Dermis microvascular lymphatic vessel endothelial cell (primary cell): ENCODE results near the gene EARS2. TPM values are rescaled to one million over a fixed set of nuclear protein-coding genes. Genes with fewer than 3 reads are reported as not detected.

Source experiments
- DNase-seq, 2 donors: peaks; one replicate each; pipeline versions ENCODE4 v3.0.0 to v3.0.0-alpha.2; 2010; ENCODE audit warnings: low read depth in 2 of 2
- total RNA-seq: library from RNA; depleted of rRNA; stranded (reverse); fragments of >200 nt; gene quantifications from 2 replicates; pipeline ENCODE4 v1.2.1, GENCODE V29; 2014

The EARS2 gene
- total RNA-seq, 1 donor from 2014 or later = 15.4 TPM

- DNase-seq = no peak
Measured at GRCh38 chr16:23482778-23483177, 74.4 kb downstream of the EARS2 start.

- DNase-seq = no peak
Measured at GRCh38 chr16:23480257-23480656, 76.9 kb downstream of the EARS2 start.

- DNase-seq = no peak
Measured at GRCh38 chr16:23479138-23479537, 78.0 kb downstream of the EARS2 start.

- no peak for DNase-seq
Measured at GRCh38 chr16:23478566-23478965, 78.6 kb downstream of the EARS2 start.

- no peak for DNase-seq
Measured at GRCh38 chr16:23476289-23476688, 80.9 kb downstream of the EARS2 start.

Other genes with a start within 250 kb of the EARS2 start
- 7.6 and 13.7 TPM in 2 replicates for gene COG7, start 104.2 kb downstream of the EARS2 start, total RNA-seq
- 21.2 and 33.0 TPM in 2 replicates for gene GGA2, start 46.9 kb downstream of the EARS2 start, total RNA-seq
- 45.1 and 49.1 TPM in 2 replicates for gene UBFD1, start 377 bp upstream of the EARS2 start, total RNA-seq
- 134 and 202 TPM in 2 replicates for gene NDUFAB1, start 39.0 kb upstream of the EARS2 start, total RNA-seq
- gene PALB2, start 84.0 kb upstream of the EARS2 start, total RNA-seq = 6.0 and 6.4 TPM in 2 replicates
- gene DCTN5, start 84.1 kb upstream of the EARS2 start, total RNA-seq = 51.1 and 54.0 TPM in 2 replicates
- gene PLK1, start 121.5 kb upstream of the EARS2 start, total RNA-seq = 7.6 and 17.2 TPM in 2 replicates
- gene ERN2, start 155.9 kb upstream of the EARS2 start, total RNA-seq = not detected in 2 replicates
- not detected in 2 replicates for gene CHP2, start 197.7 kb upstream of the EARS2 start, total RNA-seq